B cell (primary cell): Measurements from ENCODE around the gene RAE1. TPM values are rescaled to one million over a fixed set of nuclear protein-coding genes. Genes with fewer than 3 reads are reported as not detected.

Source experiments
- ATAC-seq: fragments of 200-7000 bp; cut with Tn5 transposase; one replicate; pipeline ENCODE4 v1.10.0; 2021; ENCODE audit warnings: low read depth, mild to moderate bottlenecking, moderate number of reproducible peaks, moderate library complexity
- CTCF ChIA-PET: fragments of 350-600 bp; sonication (Branson Sonifier 250); formaldehyde crosslinking; loops from one replicate; lab custom pipeline; 2021; ENCODE audit warnings: antibody characterized with exemption, inconsistent platforms; lab: Charles Lee
- POLR2A ChIA-PET: fragments of 350-600 bp; sonication (Branson Sonifier 250); formaldehyde crosslinking; loops from one replicate; lab custom pipeline; 2021; ENCODE audit warnings: antibody characterized with exemption; lab: Charles Lee
- DNase-seq: peaks from one replicate; pipeline ENCODE4 v3.0.0; 2013
- H2AFZ ChIP-seq: 2 replicates; pipeline ENCODE4 v1.6.1; 2012; ENCODE audit warnings: mild to moderate bottlenecking, low read depth, low read length; ENCODE audit not compliant: insufficient read depth, poor library complexity, severe bottlenecking
- H3K27ac ChIP-seq, 2 donors: 1 replicate in 1 of 2; 2 replicates in 1 of 2; pipeline ENCODE4 v1.5.1; 2012 to 2013; ENCODE audit warnings: low read length in 2 of 2, mild to moderate bottlenecking in 2 of 2, moderate library complexity in 1 of 2
- H3K27me3 ChIP-seq, 4 experiments: fragments of 200-600 bp in 1 of 4; sonication (generic) in 1 of 4; replicated peaks in 1 of 4; 1 replicate in 2 of 4; 2 replicates in 2 of 4; pipeline versions ENCODE4 v1.6.1 to v1.7.0; 2013 to 2016; ENCODE audit warnings: low read length in 3 of 4, mild to moderate bottlenecking in 2 of 4, mixed read lengths in 1 of 4, moderate library complexity in 1 of 4; ENCODE audit not compliant: insufficient read depth in 4 of 4, control insufficient read depth in 3 of 4; ENCODE audit errors: control extremely low read depth in 1 of 4
- H3K36me3 ChIP-seq, 2 experiments: replicated peaks in 1 of 2; 1 replicate in 1 of 2; 2 replicates in 1 of 2; pipeline versions ENCODE4 v1.6.1 to v1.7.1; 2013; ENCODE audit warnings: low read length in 1 of 2; ENCODE audit not compliant: insufficient read depth in 2 of 2, control insufficient read depth in 1 of 2; ENCODE audit errors: control extremely low read depth in 1 of 2, extremely low read depth in 1 of 2
- H3K4me1 ChIP-seq, 2 donors: fragments of 200-600 bp in 1 of 2; sonication (generic) in 1 of 2; 1 replicate in 1 of 2; 2 replicates in 1 of 2; pipeline versions ENCODE4 v1.5.1 to v1.6.1; 2013 to 2017; ENCODE audit warnings: low read length in 2 of 2; ENCODE audit not compliant: control insufficient read depth in 2 of 2, insufficient read depth in 2 of 2
- H3K4me2 ChIP-seq: replicated peaks from 2 replicates; pipeline ENCODE3; 2012; ENCODE audit warnings: mild to moderate bottlenecking, low read depth, low read length; ENCODE audit not compliant: poor library complexity, severe bottlenecking
- H3K4me3 ChIP-seq, 5 experiments: fragments of 200-600 bp in 1 of 5; sonication (generic) in 1 of 5; 1 replicate in 3 of 5; 2 replicates in 2 of 5; pipeline versions ENCODE4 v1.5.1 to v1.7.0; 2011 to 2016; ENCODE audit warnings: low read length in 4 of 5, mild to moderate bottlenecking in 4 of 5, low read depth in 2 of 5, control low read depth in 1 of 5, moderate library complexity in 1 of 5; ENCODE audit not compliant: insufficient read depth in 1 of 5; ENCODE audit errors: control extremely low read depth in 1 of 5, extremely low read depth in 1 of 5
- H3K79me2 ChIP-seq: fragments of 200-600 bp; sonication (generic); one replicate; pipeline ENCODE4 v1.6.0; 2016; ENCODE audit warnings: low read length; ENCODE audit not compliant: control insufficient read depth, insufficient read depth
- H3K9ac ChIP-seq: fragments of 200-600 bp; sonication (generic); 2 replicates; pipeline ENCODE4 v1.6.1; 2017; ENCODE audit warnings: mild to moderate bottlenecking, low read length, moderate library complexity
- H3K9me3 ChIP-seq, 3 donors: one replicate each; pipeline versions ENCODE4 v1.6.1 to v1.7.1; 2013; ENCODE audit warnings: low read length in 2 of 3; ENCODE audit not compliant: control insufficient read depth in 2 of 3, insufficient read depth in 1 of 3; ENCODE audit errors: control extremely low read depth in 1 of 3
- H4K20me1 ChIP-seq: 2 replicates; pipeline ENCODE4 v1.6.0; 2012; ENCODE audit warnings: mild to moderate bottlenecking, low read length; ENCODE audit not compliant: insufficient read depth, control insufficient read depth, poor library complexity, severe bottlenecking
- H3K27ac Mint-ChIP-seq: one replicate; pipeline ENCODE4 v1.8.0; 2021; ENCODE audit warnings: mixed read lengths
- H3K27me3 Mint-ChIP-seq: one replicate; pipeline ENCODE4 v1.8.0; 2021; ENCODE audit warnings: mixed read lengths
- H3K4me1 Mint-ChIP-seq: one replicate; pipeline ENCODE4 v1.8.0; 2021; ENCODE audit warnings: mixed read lengths
- H3K4me3 Mint-ChIP-seq: one replicate; pipeline ENCODE4 v1.8.0; 2021; ENCODE audit warnings: mixed read lengths
- H3K9me3 Mint-ChIP-seq: one replicate; pipeline ENCODE4 v1.8.0; 2022; ENCODE audit warnings: mixed read lengths; ENCODE audit not compliant: insufficient read depth
- CTCF ChIP-seq: fragments of 200-600 bp; IDR thresholded peaks from one replicate; pipeline ENCODE4 v1.8.0; 2022; ENCODE audit warnings: antibody characterized with exemption, mild to moderate bottlenecking
- EZH2 ChIP-seq: IDR thresholded peaks from 2 replicates; pipeline ENCODE4 v1.6.1; 2012; ENCODE audit warnings: borderline replicate concordance, low read depth, mild to moderate bottlenecking, moderate library complexity, low read length; ENCODE audit not compliant: insufficient read depth, poor library complexity, severe bottlenecking
- WGBS: methylation state at CpG from one replicate; pipeline ENCODE4 v1.1.5; 2013; ENCODE audit warnings: missing lambda C conversion rate; ENCODE audit not compliant: insufficient coverage; 5-methylcytosine and 5-hydroxymethylcytosine counted together
- intact Hi-C: fragments of 100-400 bp; cut with micrococcal nuclease; formaldehyde crosslinking; loops from one replicate; pipeline ENCODE4 v1.10.0; 2022
- polyA plus RNA-seq: library from polyadenylated mRNA; depleted of rRNA; stranded (reverse); fragments of >200 nt; gene quantifications from 2 replicates; pipeline ENCODE4 v1.2.3, GENCODE V29; 2012
- total RNA-seq, 2 donors: library from RNA; stranded (reverse); fragments of 120-200 nt in 1 of 2; gene quantifications; 1 replicate in 1 of 2; 2 replicates in 1 of 2; pipeline versions ENCODE4 v1.2.3 to v1.2.4, GENCODE V29; 2013 to 2022

RAE1 gene
- total and polyA plus RNA-seq, 2 donors (not counting 1 experiment from before 2014, with no cell fraction given), result 32.6 to 33.3 TPM

- no peak for DNase-seq
- H3K27me3 ChIP-seq, result peaks cover 0 to 21% (median 14%) of the 10 kb centered on the region in 4 experiments
- ChIA-PET POLR2A (no interaction called here), CTCF (interaction anchor here (1.0 to 1.1 kb wide), 4 partner anchors 9 to 47 kb away, joined by 3 to 7 read pairs (median 3); no protein-coding TSS in a partner anchor)
- no peaks in the 10 kb centered on the region for H3K36me3 ChIP-seq
- H2AFZ ChIP-seq, result no peak overlapping the region
- no peak overlapping the region for H3K9ac ChIP-seq
- H3K27ac ChIP-seq, result no peak overlapping the region
- H3K4me2 ChIP-seq, result no peak overlapping the region
- Mint-ChIP-seq H3K9me3 (no peaks in the 10 kb centered on the region), H3K4me1 (no peaks in the 10 kb centered on the region), H3K27me3 (peaks cover 43% of the 10 kb centered on the region), H3K27ac (no peak overlapping the region), H3K4me3 (no peak overlapping the region)
- TF ChIP-seq CTCF, result no peak
- no peak for TF ChIP-seq EZH2
- H3K79me2 ChIP-seq, result no peaks in the 10 kb centered on the region
- peaks cover 0 to 6% (median 0%) of the 10 kb centered on the region in 3 donors for H3K9me3 ChIP-seq
- no peaks in the 10 kb centered on the region for H3K4me1 ChIP-seq
- ATAC-seq, result no peak
- H3K4me3 ChIP-seq, result no peak overlapping the region
- WGBS, result no CpG with 5 or more reads among the region's 1 CpG
- intact Hi-C loops, result no loop called here
- no peaks in the 10 kb centered on the region for H4K20me1 ChIP-seq
Observed at GRCh38 chr20:57332105-57333089, 18.7 kb upstream of the RAE1 start.

DNA sequence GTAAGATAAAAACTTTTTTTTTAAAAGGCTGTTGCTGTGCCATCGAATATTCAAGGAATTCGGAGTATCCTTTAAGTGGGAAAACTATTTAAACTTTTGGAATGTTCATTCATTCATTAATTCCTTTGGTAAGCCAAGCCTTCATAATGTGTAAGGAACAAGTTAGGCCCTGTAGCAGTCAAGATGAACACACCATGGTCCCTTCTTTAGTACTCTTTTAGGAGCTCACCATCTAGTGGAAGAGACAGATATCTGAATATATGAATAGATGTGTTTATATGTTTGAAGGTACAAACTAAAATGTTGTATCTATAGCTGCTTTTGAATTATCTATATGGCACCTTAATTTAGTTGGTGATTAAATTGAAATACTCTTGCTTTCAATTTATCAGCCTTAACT lies 15.7 kb upstream of the RAE1 start:
- Mint-ChIP-seq H3K4me3 (no peak overlapping the region), H3K4me1 (no peaks in the 10 kb centered on the region), H3K9me3 (no peaks in the 10 kb centered on the region), H3K27me3 (peaks cover 39% of the 10 kb centered on the region), H3K27ac (no peak overlapping the region)
- Histone ChIP-seq H3K9me3 (no peaks in the 10 kb centered on the region), H3K4me2 (no peak overlapping the region), H3K4me3 (no peak overlapping the region), H3K36me3 (no peaks in the 10 kb centered on the region), H3K27me3 (peaks cover 0 to 31% (median 8%) of the 10 kb centered on the region in 4 experiments), H3K79me2 (no peaks in the 10 kb centered on the region), H3K27ac (no peak overlapping the region), H4K20me1 (no peaks in the 10 kb centered on the region), H3K4me1 (no peaks in the 10 kb centered on the region), H2AFZ (no peak overlapping the region), H3K9ac (no peak overlapping the region)
- no peak for DNase-seq
- no peak for TF ChIP-seq CTCF
- no peak for TF ChIP-seq EZH2
- no CpG with 5 or more reads among the region's 2 CpGs for WGBS
- intact Hi-C loops, result no loop called here
- POLR2A ChIA-PET, result no interaction called here
- no peak for ATAC-seq
- CTCF ChIA-PET, result interaction anchor here (0.8 kb wide), 1 partner anchor 14 kb away, joined by 4 read pairs; no protein-coding TSS in a partner anchor
